ENCODE measurements around the gene HM13. TPM values are rescaled to one million over a fixed set of nuclear protein-coding genes. Genes with fewer than 3 reads are reported as not detected.

Gene HM13
- total and polyA plus RNA-seq, 2 of the 13 experiments (the other 11 are each of a cell fraction or from before 2014, with no cell fraction given) = 118 to 243 TPM

DNA sequence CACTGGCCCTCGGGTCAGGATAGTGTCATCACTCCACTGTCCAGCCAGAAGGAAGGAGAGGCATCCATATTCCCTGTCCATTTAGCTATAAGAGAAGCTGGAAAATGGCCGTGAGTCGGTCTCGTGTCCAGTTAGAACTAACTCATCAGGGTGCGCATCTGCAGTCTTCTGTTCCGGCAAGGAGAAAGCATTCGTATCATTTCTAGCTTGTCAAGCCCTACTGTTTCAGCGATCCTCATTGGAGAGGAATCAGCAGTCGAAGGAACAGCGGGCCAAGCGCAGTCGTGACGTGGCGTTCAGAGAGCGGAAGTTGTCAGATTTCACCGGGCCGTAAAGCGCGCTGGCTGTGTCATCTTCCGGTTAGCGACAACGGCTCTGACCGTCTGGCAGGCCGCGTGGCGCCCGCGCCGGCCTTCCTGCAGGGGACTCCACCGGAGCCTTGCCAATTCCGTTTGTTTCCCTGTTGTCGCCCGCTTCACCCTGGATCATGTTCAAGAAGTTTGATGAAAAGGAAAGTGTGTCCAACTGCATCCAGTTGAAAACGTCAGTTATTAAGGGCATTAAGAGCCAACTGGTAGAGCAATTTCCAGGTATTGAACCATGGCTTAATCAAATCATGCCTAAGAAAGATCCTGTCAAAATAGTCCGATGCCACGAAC, 32.9 kb downstream of the HM13 start (continued):
- TF ChIP-seq SALL1 (CRISPR knock-in tag; IDR thresholded peaks at IDR 0.05) = peak; percentile 88
- no peak for TF ChIP-seq CHD4 (IDR thresholded peaks at IDR 0.05; ENCODE audit: borderline replicate concordance, low read length)
- TF ChIP-seq SAP130 (CRISPR knock-in tag; IDR thresholded peaks at IDR 0.05; ENCODE audit: low read depth) = peak; percentile 97
- no peak for TF ChIP-seq STAG1 (CRISPR knock-in tag; IDR thresholded peaks at IDR 0.05)
- peak; percentile 44; the same call in 1 of the 2 replicates for TF ChIP-seq ZBTB38 (CRISPR knock-in tag; IDR thresholded peaks at IDR 0.05)
- TF ChIP-seq NFE2L1 (CRISPR knock-in tag; IDR thresholded peaks at IDR 0.05; ENCODE audit: borderline replicate concordance) = peak; percentile 84; the same call in 1 of the 2 replicates
- TF ChIP-seq TCF7 (IDR thresholded peaks at IDR 0.05; ENCODE audit: low read depth) = no peak
- TF ChIP-seq ZNF30 (CRISPR knock-in tag; IDR thresholded peaks at IDR 0.05) = no peak
- no peak for TF ChIP-seq ZKSCAN5 (CRISPR knock-in tag; IDR thresholded peaks at IDR 0.05)
- TF ChIP-seq, protein P1, sequence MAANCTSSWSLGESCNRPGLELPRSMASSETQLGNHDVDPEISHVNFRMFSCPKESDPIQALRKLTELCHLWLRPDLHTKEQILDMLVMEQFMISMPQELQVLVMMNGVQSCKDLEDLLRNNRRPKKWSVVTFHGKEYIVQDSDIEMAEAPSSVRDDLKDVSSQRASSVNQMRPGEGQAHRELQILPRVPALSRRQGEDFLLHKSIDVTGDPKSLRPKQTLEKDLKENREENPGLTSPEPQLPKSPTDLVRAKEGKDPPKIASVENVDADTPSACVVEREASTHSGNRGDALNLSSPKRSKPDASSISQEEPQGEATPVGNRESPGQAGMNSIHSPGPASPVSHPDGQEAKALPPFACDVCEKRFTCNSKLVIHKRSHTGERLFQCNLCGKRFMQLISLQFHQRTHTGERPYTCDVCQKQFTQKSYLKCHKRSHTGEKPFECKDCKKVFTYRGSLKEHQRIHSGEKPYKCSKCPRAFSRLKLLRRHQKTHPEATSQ (CRISPR knock-in tag; IDR thresholded peaks at IDR 0.05; ENCODE audit: borderline replicate concordance) = peak; percentile 71; the same call in 1 of the 2 replicates
- TF ChIP-seq ZNF350 (CRISPR knock-in tag; IDR thresholded peaks at IDR 0.05; ENCODE audit: borderline replicate concordance, low read depth) = peak; percentile 96; the same call in 1 of the 2 replicates
- no peak for TF ChIP-seq MBD4 (IDR thresholded peaks at IDR 0.05; ENCODE audit: borderline replicate concordance, low read length)
- TF ChIP-seq, protein P2, sequence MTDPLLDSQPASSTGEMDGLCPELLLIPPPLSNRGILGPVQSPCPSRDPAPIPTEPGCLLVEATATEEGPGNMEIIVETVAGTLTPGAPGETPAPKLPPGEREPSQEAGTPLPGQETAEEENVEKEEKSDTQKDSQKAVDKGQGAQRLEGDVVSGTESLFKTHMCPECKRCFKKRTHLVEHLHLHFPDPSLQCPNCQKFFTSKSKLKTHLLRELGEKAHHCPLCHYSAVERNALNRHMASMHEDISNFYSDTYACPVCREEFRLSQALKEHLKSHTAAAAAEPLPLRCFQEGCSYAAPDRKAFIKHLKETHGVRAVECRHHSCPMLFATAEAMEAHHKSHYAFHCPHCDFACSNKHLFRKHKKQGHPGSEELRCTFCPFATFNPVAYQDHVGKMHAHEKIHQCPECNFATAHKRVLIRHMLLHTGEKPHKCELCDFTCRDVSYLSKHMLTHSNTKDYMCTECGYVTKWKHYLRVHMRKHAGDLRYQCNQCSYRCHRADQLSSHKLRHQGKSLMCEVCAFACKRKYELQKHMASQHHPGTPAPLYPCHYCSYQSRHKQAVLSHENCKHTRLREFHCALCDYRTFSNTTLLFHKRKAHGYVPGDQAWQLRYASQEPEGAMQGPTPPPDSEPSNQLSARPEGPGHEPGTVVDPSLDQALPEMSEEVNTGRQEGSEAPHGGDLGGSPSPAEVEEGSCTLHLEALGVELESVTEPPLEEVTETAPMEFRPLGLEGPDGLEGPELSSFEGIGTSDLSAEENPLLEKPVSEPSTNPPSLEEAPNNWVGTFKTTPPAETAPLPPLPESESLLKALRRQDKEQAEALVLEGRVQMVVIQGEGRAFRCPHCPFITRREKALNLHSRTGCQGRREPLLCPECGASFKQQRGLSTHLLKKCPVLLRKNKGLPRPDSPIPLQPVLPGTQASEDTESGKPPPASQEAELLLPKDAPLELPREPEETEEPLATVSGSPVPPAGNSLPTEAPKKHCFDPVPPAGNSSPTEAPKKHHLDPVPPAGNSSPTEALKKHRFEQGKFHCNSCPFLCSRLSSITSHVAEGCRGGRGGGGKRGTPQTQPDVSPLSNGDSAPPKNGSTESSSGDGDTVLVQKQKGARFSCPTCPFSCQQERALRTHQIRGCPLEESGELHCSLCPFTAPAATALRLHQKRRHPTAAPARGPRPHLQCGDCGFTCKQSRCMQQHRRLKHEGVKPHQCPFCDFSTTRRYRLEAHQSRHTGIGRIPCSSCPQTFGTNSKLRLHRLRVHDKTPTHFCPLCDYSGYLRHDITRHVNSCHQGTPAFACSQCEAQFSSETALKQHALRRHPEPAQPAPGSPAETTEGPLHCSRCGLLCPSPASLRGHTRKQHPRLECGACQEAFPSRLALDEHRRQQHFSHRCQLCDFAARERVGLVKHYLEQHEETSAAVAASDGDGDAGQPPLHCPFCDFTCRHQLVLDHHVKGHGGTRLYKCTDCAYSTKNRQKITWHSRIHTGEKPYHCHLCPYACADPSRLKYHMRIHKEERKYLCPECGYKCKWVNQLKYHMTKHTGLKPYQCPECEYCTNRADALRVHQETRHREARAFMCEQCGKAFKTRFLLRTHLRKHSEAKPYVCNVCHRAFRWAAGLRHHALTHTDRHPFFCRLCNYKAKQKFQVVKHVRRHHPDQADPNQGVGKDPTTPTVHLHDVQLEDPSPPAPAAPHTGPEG (CRISPR knock-in tag; IDR thresholded peaks at IDR 0.05) = peak; percentile 53; the same call in 1 of the 2 replicates
- peak; percentile 22; the same call in 1 of the 2 replicates for TF ChIP-seq ZFP36L2 (CRISPR knock-in tag; IDR thresholded peaks at IDR 0.05)
- TF ChIP-seq ZNF724P (CRISPR knock-in tag; IDR thresholded peaks at IDR 0.05; ENCODE audit: borderline replicate concordance) = peak; percentile 73
- TF ChIP-seq ZNF484 (CRISPR knock-in tag; IDR thresholded peaks at IDR 0.05; ENCODE audit: borderline replicate concordance, low read depth) = no peak
- TF ChIP-seq ZFP36 (IDR thresholded peaks at IDR 0.05; ENCODE audit: borderline replicate concordance, low read depth, low read length, partially characterized antibody) = no peak
- TF ChIP-seq, protein P3, sequence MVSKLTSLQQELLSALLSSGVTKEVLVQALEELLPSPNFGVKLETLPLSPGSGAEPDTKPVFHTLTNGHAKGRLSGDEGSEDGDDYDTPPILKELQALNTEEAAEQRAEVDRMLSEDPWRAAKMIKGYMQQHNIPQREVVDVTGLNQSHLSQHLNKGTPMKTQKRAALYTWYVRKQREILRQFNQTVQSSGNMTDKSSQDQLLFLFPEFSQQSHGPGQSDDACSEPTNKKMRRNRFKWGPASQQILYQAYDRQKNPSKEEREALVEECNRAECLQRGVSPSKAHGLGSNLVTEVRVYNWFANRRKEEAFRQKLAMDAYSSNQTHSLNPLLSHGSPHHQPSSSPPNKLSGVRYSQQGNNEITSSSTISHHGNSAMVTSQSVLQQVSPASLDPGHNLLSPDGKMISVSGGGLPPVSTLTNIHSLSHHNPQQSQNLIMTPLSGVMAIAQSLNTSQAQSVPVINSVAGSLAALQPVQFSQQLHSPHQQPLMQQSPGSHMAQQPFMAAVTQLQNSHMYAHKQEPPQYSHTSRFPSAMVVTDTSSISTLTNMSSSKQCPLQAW (CRISPR knock-in tag; IDR thresholded peaks at IDR 0.05) = no peak; the same call in 1 of the 2 replicates
- no peak for TF ChIP-seq SYNCRIP (IDR thresholded peaks at IDR 0.05; ENCODE audit: insufficient read depth, low read depth, low read length)

Measured in HepG2 (cell line).